Transverse colon (tissue), 4 donors: ENCODE results near the gene SLC16A6. TPM values are rescaled to one million over a fixed set of nuclear protein-coding genes. Genes with fewer than 3 reads are reported as not detected.

ENCODE experiments used
- DNase-seq: peaks from one replicate; pipeline ENCODE4 v3.0.0-alpha.2; 2019
- H3K27ac ChIP-seq, 4 donors: fragments of 200-600 bp; sonication (generic); 2 replicates each; pipeline ENCODE4 v1.5.1; 2016 to 2018; ENCODE audit warnings: inconsistent platforms in 4 of 4
- H3K27me3 ChIP-seq: fragments of 200-600 bp; sonication (generic); 2 replicates; pipeline ENCODE4 v1.5.1; 2017; ENCODE audit warnings: inconsistent platforms
- H3K36me3 ChIP-seq, 4 donors: fragments of 200-600 bp; sonication (generic); 2 replicates each; pipeline ENCODE4 v1.5.1; 2017 to 2019; ENCODE audit warnings: inconsistent platforms in 4 of 4
- H3K4me1 ChIP-seq, 4 donors: fragments of 200-600 bp; sonication (generic); 2 replicates each; pipeline ENCODE4 v1.5.1; 2017 to 2020; ENCODE audit warnings: inconsistent platforms in 4 of 4
- H3K4me3 ChIP-seq, 4 donors: fragments of 200-600 bp; sonication (generic); 1 replicate in 1 of 4; 2 replicates in 3 of 4; pipeline versions ENCODE4 v1.5.1 to v1.6.1; 2017 to 2019; ENCODE audit warnings: inconsistent platforms in 4 of 4
- H3K9me3 ChIP-seq, 2 donors: fragments of 200-600 bp; sonication (generic); 2 replicates each; pipeline ENCODE4 v1.5.1; 2017 to 2019; ENCODE audit warnings: inconsistent platforms in 2 of 2
- EP300 ChIP-seq: sonication (generic); formaldehyde crosslinking; IDR thresholded peaks from one replicate; pipeline ENCODE4 v1.6.1; 2017; ENCODE audit warnings: antibody characterized with exemption, low read depth
- POLR2A ChIP-seq: fragments of 450-650 bp; IDR thresholded peaks from one replicate; pipeline ENCODE4 v1.6.1; 2016; ENCODE audit warnings: antibody characterized with exemption, mild to moderate bottlenecking, moderate library complexity
- POLR2AphosphoS5 ChIP-seq, 3 donors: sonication (generic); formaldehyde crosslinking; IDR thresholded peaks; one replicate each; pipeline ENCODE4 v1.6.1; 2016; ENCODE audit warnings: antibody characterized with exemption in 3 of 3
- WGBS, 2 donors: methylation state at CpG; one replicate each; pipeline ENCODE4 v1.1.5; 2018; ENCODE audit warnings: low coverage in 1 of 2; 5-methylcytosine and 5-hydroxymethylcytosine counted together
- in situ Hi-C, 4 donors: fragments of 200-750 bp; cut with MboI; loops; one replicate each; pipeline versions ENCODE4 v1.15.0 to v1.15.1; 2017; ENCODE audit warnings: low sequenced_read_pairs in 3 of 4, low pct_ligation_motif_present in 1 of 4, low pct_unique_long_range_greater_than_20kb in 1 of 4
- intact Hi-C: fragments of 100-400 bp; cut with DNase I; formaldehyde crosslinking; loops from one replicate; pipeline ENCODE4 v1.15.1; 2023; ENCODE audit warnings: low total_unique reads
- total RNA-seq, 4 donors: library from RNA; depleted of rRNA; stranded (reverse); fragments of >200 nt; gene quantifications; one replicate each; pipeline ENCODE4 v1.1.0, GENCODE V29; 2016
- TF ChIP-seq, protein P1 (sequence below), 5 experiments: fragments of 200-600 bp in 3 of 5; fragments of 450-650 bp in 2 of 5; sonication (generic) in 3 of 5; IDR thresholded peaks; 1 replicate in 2 of 5; 2 replicates in 3 of 5; pipeline ENCODE4 v1.5.1; 2016 to 2017; ENCODE audit warnings: antibody characterized with exemption in 5 of 5, inconsistent platforms in 3 of 5, mild to moderate bottlenecking in 2 of 5, moderate library complexity in 1 of 5

The SLC16A6 gene
- total RNA-seq, 4 donors from 2014 or later: 0.14 to 0.48 TPM; not detected in 2

DNA sequence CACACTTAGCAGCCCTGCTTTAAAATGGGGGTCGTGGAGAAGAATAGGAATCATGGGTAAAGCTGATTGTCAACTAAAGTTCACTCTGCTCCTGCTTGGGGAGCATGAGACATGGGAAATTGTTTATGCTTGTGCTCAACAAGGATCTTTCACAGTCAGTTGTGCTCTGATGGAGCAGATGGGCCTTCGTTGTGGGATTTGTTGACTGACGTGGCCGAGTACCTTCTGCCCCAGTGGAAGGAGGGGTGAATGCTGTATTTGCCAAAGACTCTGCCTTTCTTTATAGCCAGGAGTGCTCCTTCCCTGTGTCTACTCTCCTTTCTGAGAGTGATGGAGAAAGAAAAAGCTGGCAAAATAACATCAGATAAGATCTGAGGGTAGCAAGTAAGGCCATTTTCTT lies 11.7 kb upstream of the SLC16A6 start:
- H3K4me3 ChIP-seq: no peak overlapping the region
- TF ChIP-seq POLR2A (no peak), EP300 (no peak), POLR2AphosphoS5 (IDR thresholded peaks at IDR 0.05) (no peak)
- TF ChIP-seq, protein P1, sequence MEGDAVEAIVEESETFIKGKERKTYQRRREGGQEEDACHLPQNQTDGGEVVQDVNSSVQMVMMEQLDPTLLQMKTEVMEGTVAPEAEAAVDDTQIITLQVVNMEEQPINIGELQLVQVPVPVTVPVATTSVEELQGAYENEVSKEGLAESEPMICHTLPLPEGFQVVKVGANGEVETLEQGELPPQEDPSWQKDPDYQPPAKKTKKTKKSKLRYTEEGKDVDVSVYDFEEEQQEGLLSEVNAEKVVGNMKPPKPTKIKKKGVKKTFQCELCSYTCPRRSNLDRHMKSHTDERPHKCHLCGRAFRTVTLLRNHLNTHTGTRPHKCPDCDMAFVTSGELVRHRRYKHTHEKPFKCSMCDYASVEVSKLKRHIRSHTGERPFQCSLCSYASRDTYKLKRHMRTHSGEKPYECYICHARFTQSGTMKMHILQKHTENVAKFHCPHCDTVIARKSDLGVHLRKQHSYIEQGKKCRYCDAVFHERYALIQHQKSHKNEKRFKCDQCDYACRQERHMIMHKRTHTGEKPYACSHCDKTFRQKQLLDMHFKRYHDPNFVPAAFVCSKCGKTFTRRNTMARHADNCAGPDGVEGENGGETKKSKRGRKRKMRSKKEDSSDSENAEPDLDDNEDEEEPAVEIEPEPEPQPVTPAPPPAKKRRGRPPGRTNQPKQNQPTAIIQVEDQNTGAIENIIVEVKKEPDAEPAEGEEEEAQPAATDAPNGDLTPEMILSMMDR (IDR thresholded peaks at IDR 0.05): no peak
- H3K4me1 ChIP-seq: no peaks in the 10 kb centered on the region
- intact Hi-C loops (no loop called here), in situ Hi-C loops (no loop called here)
- no peaks in the 10 kb centered on the region for H3K36me3 ChIP-seq
- H3K9me3 ChIP-seq: no peaks in the 10 kb centered on the region
- no peaks in the 10 kb centered on the region for H3K27me3 ChIP-seq
- no peak for DNase-seq
- WGBS, 2 donors: 40 to 80% methylated on average over 1 to 4 of the region's 4 CpGs
- H3K27ac ChIP-seq: no peak overlapping the region

DNA sequence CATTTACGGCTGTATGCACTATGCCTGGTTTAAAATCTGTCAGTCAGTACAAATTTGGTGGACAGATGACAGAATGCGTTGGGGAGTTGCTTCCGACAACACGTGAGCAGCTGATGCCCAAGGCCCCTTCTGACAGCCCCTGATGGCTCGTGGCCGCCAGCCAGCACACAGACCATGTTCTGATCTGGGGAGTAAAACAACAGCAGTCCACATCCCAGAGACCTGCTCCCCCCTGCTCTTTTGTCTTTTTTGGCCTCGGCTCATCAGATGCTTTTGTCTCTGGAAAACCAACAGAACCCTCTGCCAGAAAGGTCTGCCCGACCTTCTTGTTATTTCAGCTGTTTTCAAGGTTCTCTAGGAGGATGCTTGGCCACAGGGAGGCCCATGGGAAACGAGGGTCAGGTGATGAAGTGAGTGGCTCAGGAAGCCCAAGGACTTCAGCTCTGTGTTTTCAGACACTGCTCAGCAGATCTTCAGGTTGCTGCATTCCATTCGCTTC lies 11.2 kb upstream of the SLC16A6 start:
- in situ Hi-C loops: no loop called here
- 80 to 91% methylated on average over 3 to 10 of the region's 10 CpGs for WGBS, 2 donors
- Histone ChIP-seq H3K4me1 (no peaks in the 10 kb centered on the region), H3K27me3 (no peaks in the 10 kb centered on the region), H3K27ac (no peak overlapping the region), H3K9me3 (no peaks in the 10 kb centered on the region), H3K36me3 (no peaks in the 10 kb centered on the region), H3K4me3 (no peak overlapping the region)
- DNase-seq: no peak
- TF ChIP-seq, protein P1 (IDR thresholded peaks at IDR 0.05): no peak
- TF ChIP-seq EP300 (no peak), POLR2A (no peak), POLR2AphosphoS5 (IDR thresholded peaks at IDR 0.05) (no peak)
- intact Hi-C loops: no loop called here

DNA sequence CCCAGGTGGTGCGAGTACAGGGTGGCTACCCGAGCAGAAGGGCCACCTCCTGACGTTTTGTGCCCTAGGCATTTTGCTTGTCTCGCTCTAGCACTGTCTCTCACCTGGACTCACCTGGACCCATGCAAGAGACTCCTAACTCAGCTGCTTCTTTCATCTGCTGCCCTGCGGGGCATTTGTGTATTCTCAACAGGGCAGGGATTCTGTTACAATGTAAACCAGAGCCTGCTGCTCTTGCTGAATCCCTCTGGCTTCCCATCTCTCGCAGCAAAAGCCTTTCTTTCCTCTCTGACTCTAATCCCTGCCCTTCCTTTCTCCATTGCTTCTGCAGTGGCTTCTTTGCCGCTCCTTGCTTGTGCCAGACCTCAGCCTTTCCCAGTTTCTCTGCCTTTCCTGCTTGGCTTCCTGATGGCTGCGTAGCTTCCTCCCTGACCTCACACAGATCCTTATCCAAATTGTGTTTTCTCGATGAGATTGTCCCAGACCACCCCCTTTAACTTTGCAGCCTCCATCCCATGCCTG lies 10.6 kb upstream of the SLC16A6 start:
- TF ChIP-seq, protein P1 (IDR thresholded peaks at IDR 0.05): no peak
- TF ChIP-seq POLR2A: no peak
- TF ChIP-seq POLR2AphosphoS5 (IDR thresholded peaks at IDR 0.05): no peak
- no peak for TF ChIP-seq EP300
- in situ Hi-C loops: no loop called here
- Histone ChIP-seq H3K9me3 (no peaks in the 10 kb centered on the region), H3K36me3 (no peaks in the 10 kb centered on the region), H3K4me1 (no peaks in the 10 kb centered on the region), H3K27me3 (peaks cover under 1% of the 10 kb centered on the region), H3K4me3 (no peak overlapping the region), H3K27ac (no peak overlapping the region)
- intact Hi-C loops: no loop called here
- no peak for DNase-seq
- WGBS, 2 donors: 66 to 75% methylated on average over 8 to 9 of the region's 9 CpGs

DNA sequence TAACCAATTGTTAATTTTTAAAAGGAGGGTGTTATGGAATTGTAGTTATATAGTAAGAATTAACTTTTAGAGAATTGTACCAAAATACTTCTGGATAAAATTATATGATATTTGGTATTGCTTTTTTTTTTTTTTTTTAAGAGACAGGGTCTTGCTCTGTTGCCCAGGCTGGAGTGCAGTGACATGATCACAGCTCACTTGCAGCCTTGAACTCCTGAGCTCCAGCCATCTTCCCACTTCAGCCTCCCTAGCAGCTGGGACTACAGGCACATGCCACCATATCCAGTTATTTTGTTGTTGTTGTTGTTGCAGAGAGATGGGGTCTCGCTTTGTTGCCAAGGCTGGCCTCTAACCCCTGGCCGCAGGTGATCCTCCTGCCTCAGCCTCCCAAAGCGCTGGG lies 8.9 kb upstream of the SLC16A6 start:
- in situ Hi-C loops (no loop called here), intact Hi-C loops (no loop called here)
- peaks cover 17% of the 10 kb centered on the region for H3K27me3 ChIP-seq
- 98% methylated on average over 3 of the region's 3 CpGs; no CpG with 5 or more reads in 1 of the 2 donors for WGBS, 2 donors
- H3K4me1 ChIP-seq: no peaks in the 10 kb centered on the region
- no peak overlapping the region for H3K27ac ChIP-seq
- H3K9me3 ChIP-seq: no peaks in the 10 kb centered on the region
- no peak overlapping the region for H3K4me3 ChIP-seq
- TF ChIP-seq POLR2A: no peak
- TF ChIP-seq, protein P1 (IDR thresholded peaks at IDR 0.05): no peak
- no peak for TF ChIP-seq EP300
- no peak for TF ChIP-seq POLR2AphosphoS5 (IDR thresholded peaks at IDR 0.05)
- DNase-seq: no peak
- no peaks in the 10 kb centered on the region for H3K36me3 ChIP-seq
